ENCODE results near the gene WARS2.
"Not testable (repeated sequence)": the region's sequence is repeated elsewhere in the genome, so short reads cannot be mapped to it uniquely, and the experiment has no call there.

DNA sequence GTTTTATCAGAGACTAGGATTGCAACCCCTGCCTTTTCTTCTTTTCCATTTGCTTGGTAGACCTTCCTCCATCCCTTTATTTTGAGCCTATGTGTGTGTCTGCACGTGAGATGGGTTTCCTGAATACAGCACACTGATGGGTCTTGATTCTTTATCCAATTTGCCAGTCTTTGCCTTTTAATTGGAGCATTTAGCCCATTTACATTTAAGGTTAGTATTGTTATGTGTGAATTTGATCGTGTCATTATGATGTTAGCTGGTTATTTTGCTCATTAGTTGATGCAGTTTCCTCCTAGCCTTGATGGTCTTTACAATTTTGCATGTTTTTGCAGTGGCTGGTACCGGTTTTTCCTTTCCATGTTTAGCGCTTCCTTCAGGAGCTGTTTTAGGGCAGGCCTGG lies 14.6 kb upstream of the WARS2 start:
- not testable (repeated sequence) for TF ChIP-seq YY1 (IDR thresholded peaks at IDR 0.05; ENCODE audit: insufficient read depth, insufficient read length); ZNF274 (IDR thresholded peaks at IDR 0.05; ENCODE audit: low read depth, low read length); SUZ12 (IDR thresholded peaks at IDR 0.05; ENCODE audit: extremely low read depth, insufficient read depth, insufficient read length)
